Kidney (tissue), 14 donors: ENCODE results near the gene RERE. TPM values are rescaled to one million over a fixed set of nuclear protein-coding genes. Genes with fewer than 3 reads are reported as not detected.
A peak's percentile ranks its signal among the peaks of the same experiment; 100 is the strongest.
"Not testable (repeated sequence)": the region's sequence is repeated elsewhere in the genome, so short reads cannot be mapped to it uniquely, and the experiment has no call there.

Experiments used
- DNase-seq, 5 donors: peaks; one replicate each; pipeline ENCODE4 v3.0.0-alpha.2; 2013 to 2020
- FAIRE-seq: peaks from 2 replicates; lab custom pipeline; 2012; peaks lifted over from hg19 to GRCh38; lab: Jason Lieb, UNC
- H3K27ac ChIP-seq, 2 donors: one replicate each; pipeline ENCODE4 v1.7.0; 2013; ENCODE audit warnings: low read depth in 2 of 2, low read length in 2 of 2, inconsistent platforms in 1 of 2
- H3K27me3 ChIP-seq: one replicate; pipeline ENCODE4 v1.7.1; 2013; ENCODE audit warnings: low read length, inconsistent platforms; ENCODE audit not compliant: control insufficient read depth, insufficient read depth
- H3K36me3 ChIP-seq, 3 donors: one replicate each; pipeline versions ENCODE4 v1.7.0 to v1.7.1; 2013; ENCODE audit warnings: low read length in 3 of 3, control low read depth in 1 of 3, inconsistent platforms in 1 of 3; ENCODE audit not compliant: insufficient read depth in 3 of 3, control insufficient read depth in 2 of 3
- H3K4me1 ChIP-seq, 3 donors: one replicate each; pipeline versions ENCODE4 v1.7.0 to v1.7.1; 2013; ENCODE audit warnings: low read length in 3 of 3, inconsistent platforms in 1 of 3, low read depth in 1 of 3; ENCODE audit not compliant: control insufficient read depth in 2 of 3, insufficient read depth in 2 of 3
- H3K4me3 ChIP-seq, 3 donors: one replicate each; pipeline versions ENCODE4 v1.7.0 to v1.8.1; 2013; ENCODE audit warnings: low read length in 3 of 3, control low read depth in 1 of 3, inconsistent platforms in 1 of 3
- H3K9ac ChIP-seq, 3 donors: one replicate each; pipeline versions ENCODE4 v1.7.0 to v1.7.1; 2013; ENCODE audit warnings: low read length in 3 of 3, control low read depth in 1 of 3, inconsistent platforms in 1 of 3
- H3K9me3 ChIP-seq, 3 donors: one replicate each; pipeline versions ENCODE4 v1.7.0 to v1.7.1; 2013; ENCODE audit warnings: low read length in 3 of 3, control low read depth in 1 of 3, inconsistent platforms in 1 of 3; ENCODE audit not compliant: control insufficient read depth in 2 of 3, insufficient read depth in 1 of 3
- intact Hi-C: fragments of 100-400 bp; cut with DNase I; formaldehyde crosslinking; loops from one replicate; pipeline ENCODE4 v1.11.1; 2022
- polyA plus RNA-seq: library from polyadenylated mRNA; stranded (reverse); fragments of 350-450 nt; fragmentation: Illumina TruSeq; extraction: RNeasy Lipid Tissue Mini Kit (QIAGEN cat#74804); gene quantifications from one replicate; pipeline ENCODE4 v1.2.3, GENCODE V29; 2014; ENCODE audit warnings: low read depth, low replicate concordance; ENCODE audit not compliant: insufficient read depth
- total RNA-seq: library from RNA; stranded (reverse); fragmentation: NEBNext Ultra II Directional; extraction: Animal tissue kit (Norgen Biotek cat#: 25700); gene quantifications from one replicate; pipeline ENCODE4 v1.2.1, GENCODE V29; 2021
- TF ChIP-seq, protein P1 (sequence below): IDR thresholded peaks from 3 replicates; pipeline ENCODE4 v1.5.1; 2012; ENCODE audit warnings: mild to moderate bottlenecking, moderate library complexity, borderline replicate concordance; ENCODE audit not compliant: insufficient read depth; ENCODE audit errors: extremely low read depth
- donor health status: control.
- donor health status: control.
- donor health status: control.
- donor health status: control.
- donor health status: control.
- donor health status: DM: yes; HTN: yes; CAD: no.
- donor health status: Normal renal cell carcinoma (clear cell type).

The RERE gene
- total and polyA plus RNA-seq, 2 donors from 2014 or later, result 37.2 to 176 TPM

DNA sequence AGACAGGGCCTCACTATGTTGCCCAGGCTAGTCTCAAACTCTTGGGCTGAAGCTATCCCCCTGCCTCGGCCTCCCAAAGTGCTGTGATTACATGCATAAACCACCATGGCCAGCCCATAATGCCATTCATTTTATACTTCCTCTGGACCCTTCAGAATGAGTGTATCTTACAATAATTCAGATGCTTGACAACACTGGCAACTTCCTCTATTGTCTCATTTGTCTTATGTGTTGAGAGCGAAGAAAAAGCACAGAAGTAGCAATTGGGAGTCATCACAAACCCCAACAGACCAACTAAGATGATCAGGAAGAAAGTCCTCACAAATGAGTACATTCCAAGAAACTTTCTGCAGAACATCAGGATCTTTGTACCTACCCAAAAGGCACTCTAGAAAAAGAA, 191.9 kb downstream of the RERE start:
- Histone ChIP-seq H3K27ac (no peak overlapping the region), H3K9ac (no peak overlapping the region), H3K36me3 (no peaks in the 10 kb centered on the region), H3K4me3 (no peak overlapping the region), H3K9me3 (no peaks in the 10 kb centered on the region), H3K27me3 (no peaks in the 10 kb centered on the region), H3K4me1 (peaks cover 0 to 15% (median 5%) of the 10 kb centered on the region in 3 donors)
- intact Hi-C loops, result no loop called here
- TF ChIP-seq, protein P1, sequence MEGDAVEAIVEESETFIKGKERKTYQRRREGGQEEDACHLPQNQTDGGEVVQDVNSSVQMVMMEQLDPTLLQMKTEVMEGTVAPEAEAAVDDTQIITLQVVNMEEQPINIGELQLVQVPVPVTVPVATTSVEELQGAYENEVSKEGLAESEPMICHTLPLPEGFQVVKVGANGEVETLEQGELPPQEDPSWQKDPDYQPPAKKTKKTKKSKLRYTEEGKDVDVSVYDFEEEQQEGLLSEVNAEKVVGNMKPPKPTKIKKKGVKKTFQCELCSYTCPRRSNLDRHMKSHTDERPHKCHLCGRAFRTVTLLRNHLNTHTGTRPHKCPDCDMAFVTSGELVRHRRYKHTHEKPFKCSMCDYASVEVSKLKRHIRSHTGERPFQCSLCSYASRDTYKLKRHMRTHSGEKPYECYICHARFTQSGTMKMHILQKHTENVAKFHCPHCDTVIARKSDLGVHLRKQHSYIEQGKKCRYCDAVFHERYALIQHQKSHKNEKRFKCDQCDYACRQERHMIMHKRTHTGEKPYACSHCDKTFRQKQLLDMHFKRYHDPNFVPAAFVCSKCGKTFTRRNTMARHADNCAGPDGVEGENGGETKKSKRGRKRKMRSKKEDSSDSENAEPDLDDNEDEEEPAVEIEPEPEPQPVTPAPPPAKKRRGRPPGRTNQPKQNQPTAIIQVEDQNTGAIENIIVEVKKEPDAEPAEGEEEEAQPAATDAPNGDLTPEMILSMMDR, result no peak
- DNase-seq (no peak), FAIRE-seq (no peak)

DNA sequence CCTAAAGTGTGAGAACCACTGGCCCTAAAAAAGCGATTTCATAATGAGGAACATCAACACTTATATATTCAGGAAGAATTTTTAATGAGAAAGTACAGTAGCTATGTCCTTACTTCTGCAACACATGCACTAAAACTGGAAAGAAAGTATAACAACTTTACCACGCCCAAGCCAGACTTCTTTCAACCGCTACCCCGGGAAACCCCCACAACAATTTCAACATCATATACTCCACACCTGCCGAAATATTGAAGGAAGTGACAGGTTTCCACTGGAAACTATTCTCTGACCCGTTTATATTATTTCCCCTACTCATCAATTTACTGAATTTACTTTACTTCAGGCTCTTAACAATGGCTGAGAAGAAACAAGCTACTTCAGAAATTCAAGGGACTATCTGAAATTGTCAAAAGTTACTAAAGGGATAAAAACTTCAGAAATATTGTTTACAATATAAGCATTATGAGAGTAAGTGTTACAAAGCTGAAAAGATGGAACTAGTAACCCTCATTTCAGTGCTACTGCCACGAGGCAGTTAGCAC, 193.7 kb downstream of the RERE start:
- intact Hi-C loops, H3K27me3 ChIP-seq, H3K4me3 ChIP-seq, H3K9me3 ChIP-seq, FAIRE-seq, H3K36me3 ChIP-seq, DNase-seq, H3K27ac ChIP-seq, H3K4me1 ChIP-seq, H3K9ac ChIP-seq: not testable (repeated sequence)

DNA sequence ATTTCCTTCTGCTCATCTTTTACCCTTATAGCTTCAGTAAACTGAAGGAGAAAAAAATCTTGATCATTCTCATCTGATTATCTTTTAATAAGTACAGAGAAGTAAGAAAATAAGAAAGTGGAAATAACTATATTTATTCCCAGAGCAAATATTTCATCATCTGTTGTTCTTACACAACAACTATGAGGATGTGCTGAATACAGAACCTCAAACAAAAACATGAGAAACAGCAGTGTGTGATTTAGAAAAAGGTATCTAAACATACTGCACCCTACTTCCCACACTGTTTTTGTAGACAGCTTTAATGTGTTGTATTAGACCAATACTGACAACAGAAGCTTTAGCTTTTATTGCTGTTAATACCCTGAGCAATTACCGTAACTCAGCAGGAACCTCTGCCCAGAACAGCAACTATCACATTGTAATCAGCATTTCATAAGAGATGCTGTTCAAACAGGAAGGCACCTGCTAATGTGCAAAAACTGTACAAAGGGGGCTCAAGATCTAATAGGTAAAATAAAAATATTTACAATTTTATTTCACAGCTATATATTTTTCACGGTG, 195.6 kb downstream of the RERE start:
- H3K4me3 ChIP-seq, H3K36me3 ChIP-seq, intact Hi-C loops, H3K27me3 ChIP-seq, H3K9me3 ChIP-seq, H3K27ac ChIP-seq, DNase-seq, H3K9ac ChIP-seq, H3K4me1 ChIP-seq, FAIRE-seq: not testable (repeated sequence)

DNA sequence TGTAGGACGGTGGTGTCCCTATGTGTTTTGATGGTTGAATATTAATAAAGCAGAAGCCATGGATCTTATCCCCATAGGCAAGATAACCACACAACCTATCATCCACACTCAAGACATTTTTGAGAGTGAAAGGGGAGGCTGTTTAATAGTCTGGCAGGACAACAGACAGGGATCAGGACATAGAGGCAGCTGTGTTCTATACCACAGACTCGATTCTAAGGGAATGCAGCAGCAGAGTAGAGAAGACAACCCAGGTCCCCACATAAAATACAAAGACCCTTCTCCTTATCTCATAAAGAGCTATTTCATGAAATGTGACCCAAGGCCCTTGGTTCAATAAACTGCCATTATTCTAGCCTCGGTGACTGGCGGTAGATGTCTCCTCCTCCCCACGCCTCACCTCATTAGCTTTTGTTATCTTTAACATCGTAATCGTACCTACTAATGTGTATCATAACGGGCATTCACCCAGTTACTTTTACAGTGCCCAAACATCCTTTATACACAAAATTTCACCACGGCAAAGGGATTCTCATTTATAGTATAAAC, 196.3 kb downstream of the RERE start:
- H3K9ac ChIP-seq, H3K27ac ChIP-seq, FAIRE-seq, H3K4me1 ChIP-seq, H3K4me3 ChIP-seq, H3K36me3 ChIP-seq, intact Hi-C loops, H3K9me3 ChIP-seq, H3K27me3 ChIP-seq: not testable (repeated sequence)
- peak in 1 of 5 donors; percentile 24 for DNase-seq

DNA sequence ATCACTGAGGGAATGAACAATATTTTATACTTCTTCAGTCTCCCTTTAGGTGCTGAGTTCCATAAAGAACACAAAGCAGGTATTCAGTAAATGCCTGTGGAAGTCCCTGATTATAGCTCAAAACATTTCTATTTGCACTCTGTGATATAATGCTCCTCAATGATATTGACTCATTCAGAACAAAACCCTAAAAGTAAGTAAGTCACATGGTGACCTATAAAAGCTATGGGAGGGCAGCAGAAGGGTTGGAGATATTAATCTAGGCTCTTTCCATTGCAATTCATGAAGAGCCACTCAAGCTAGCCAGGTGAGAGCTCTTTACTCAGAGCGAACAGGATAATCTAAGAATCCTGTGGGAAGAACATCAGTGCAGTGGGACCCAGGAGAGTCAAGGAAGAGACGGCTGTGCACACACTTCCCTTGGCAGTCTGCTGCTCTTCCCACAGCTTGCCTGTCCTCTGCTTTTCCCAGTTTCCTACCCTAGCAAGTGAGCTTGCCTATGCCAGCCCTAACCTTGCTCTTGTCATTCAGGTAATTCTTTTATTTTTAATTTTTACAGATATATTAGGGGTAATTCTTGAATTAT, 197.4 kb downstream of the RERE start:
- FAIRE-seq, DNase-seq, H3K9ac ChIP-seq, H3K4me3 ChIP-seq, H3K4me1 ChIP-seq, H3K9me3 ChIP-seq, H3K36me3 ChIP-seq, intact Hi-C loops, H3K27me3 ChIP-seq, H3K27ac ChIP-seq: not testable (repeated sequence)

DNA sequence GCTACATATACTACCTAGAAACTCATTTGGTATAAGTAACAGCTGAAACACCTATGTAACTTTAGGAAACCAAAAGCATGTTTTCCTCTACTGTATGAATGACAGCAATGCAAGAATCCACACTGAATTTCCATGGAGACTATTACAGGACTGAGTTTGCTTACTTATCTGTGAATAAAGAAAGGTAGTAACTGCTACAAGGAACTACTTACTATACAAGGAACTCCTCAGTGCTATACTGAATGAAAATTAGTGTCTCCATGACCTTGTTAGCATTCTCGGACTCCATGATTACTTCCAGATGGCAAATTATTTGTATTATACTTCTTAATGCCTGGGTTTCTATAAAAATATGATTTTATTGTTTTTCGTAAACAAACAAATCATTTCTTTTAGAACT, 198.0 kb downstream of the RERE start:
- H3K4me1 ChIP-seq, DNase-seq, FAIRE-seq, H3K9ac ChIP-seq, H3K27ac ChIP-seq, intact Hi-C loops, H3K36me3 ChIP-seq, H3K9me3 ChIP-seq, H3K27me3 ChIP-seq, H3K4me3 ChIP-seq: not testable (repeated sequence)

DNA sequence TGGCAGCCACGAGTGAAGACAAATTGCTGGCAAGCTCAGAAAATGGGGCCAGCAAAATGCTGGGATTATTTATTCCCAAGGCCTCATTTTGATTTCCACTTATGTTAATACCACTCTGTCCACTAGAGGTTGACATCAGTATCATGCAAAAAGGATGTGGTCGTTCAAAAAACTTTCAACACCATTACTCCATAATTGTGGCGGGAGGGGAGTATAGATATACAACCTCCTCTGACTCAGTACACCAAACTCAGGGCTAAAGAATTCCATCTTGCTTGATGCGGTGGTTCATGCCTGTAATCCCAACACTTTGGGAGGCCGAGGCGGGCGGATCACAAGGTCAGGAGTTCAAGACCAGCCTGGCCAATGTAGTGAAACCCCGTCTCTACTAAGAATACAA, 200.6 kb downstream of the RERE start:
- DNase-seq, H3K9ac ChIP-seq, intact Hi-C loops, H3K4me3 ChIP-seq, H3K27me3 ChIP-seq, H3K36me3 ChIP-seq, FAIRE-seq, H3K27ac ChIP-seq, H3K9me3 ChIP-seq, H3K4me1 ChIP-seq: not testable (repeated sequence)
